GM19328 (cell line): ENCODE measurements around the gene TAF15.

Experiments used
- ATAC-seq: cut with Tn5 transposase; IDR thresholded peaks from one replicate; pipeline ENCODE4 v1.9.1; 2021; ENCODE audit warnings: mild to moderate bottlenecking, moderate library complexity; ENCODE audit not compliant: unreplicated experiment

Gene TAF15

GRCh38 chr17:35808962-35809854 is at the start of gene TAF15:
Gene TAF15, plus strand, starts transcription at chr17:35809484. Its CDS starts 86 bp downstream, at chr17:35809570.
- ATAC-seq: peak; percentile 85

GRCh38 chr17:35760587-35760986 is 48.7 kb upstream of the TAF15 start, which contains the start of gene C17orf50:
Gene C17orf50, plus strand, starts transcription at chr17:35760887. Its CDS starts 55 bp downstream, at chr17:35760942.
- ATAC-seq: no peak

- ATAC-seq: no peak
Measured at GRCh38 chr17:35761601-35762000, 47.7 kb upstream of the TAF15 start.

DNA sequence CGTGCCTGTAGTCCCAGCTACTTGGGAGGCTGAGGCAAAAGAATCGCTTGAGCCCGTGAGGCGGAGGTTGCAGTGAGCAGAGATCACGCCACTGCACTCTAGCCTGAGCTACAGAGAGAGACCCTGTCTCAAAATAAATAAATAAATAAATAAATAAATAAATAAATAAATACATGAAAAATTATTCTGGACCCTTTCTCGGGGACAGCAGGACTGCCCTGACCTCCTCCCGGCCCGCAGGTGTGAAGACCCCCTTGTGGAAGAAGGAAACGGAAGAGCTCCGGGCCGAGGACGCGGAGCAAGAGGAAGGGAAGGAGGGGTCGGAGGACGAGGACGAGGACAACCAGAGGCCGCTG is 45.5 kb upstream of the TAF15 start:
- no peak for ATAC-seq

DNA sequence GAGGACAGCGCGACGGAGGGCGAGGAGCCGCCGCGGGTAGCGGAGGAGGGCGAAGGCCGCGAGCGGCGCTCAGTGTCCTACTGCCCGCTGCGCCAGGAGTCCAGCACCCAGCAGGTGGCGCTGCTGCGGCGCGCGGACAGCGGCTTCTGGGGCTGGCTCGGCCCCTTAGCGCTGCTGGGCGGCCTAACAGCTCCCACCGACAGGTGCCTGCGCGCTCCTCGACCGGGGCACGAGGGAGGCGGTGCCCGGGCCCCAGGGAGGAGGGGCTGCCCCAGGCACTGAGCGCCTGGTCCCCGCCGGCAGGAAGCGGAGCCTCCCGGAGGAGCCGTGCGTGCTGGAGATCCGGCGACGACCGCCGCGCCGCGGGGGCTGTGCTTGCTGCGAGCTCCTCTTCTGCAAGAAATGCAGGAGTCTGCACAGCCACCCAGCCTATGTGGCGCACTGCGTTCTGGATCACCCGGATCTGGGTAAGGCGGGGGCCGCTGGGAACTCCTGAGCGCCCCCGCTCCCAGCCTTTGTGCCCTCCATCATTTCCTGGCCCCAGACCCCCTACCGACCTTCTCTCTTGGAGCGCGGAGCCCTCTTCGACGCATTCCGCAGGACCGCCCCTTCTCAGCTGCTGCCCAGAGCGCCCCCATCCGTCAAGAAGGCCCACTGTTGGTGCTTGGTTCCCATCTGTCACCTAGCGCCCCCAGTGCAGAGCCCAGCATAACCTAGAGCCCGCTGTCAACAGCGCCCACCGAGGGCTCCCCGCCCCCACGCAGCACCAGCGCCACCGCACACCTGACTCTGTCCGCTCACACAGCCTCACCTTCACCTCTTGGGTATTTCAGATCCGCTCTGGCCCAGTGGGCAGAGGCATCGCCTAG is 44.9 kb upstream of the TAF15 start:
- peak; percentile 83 for ATAC-seq

DNA sequence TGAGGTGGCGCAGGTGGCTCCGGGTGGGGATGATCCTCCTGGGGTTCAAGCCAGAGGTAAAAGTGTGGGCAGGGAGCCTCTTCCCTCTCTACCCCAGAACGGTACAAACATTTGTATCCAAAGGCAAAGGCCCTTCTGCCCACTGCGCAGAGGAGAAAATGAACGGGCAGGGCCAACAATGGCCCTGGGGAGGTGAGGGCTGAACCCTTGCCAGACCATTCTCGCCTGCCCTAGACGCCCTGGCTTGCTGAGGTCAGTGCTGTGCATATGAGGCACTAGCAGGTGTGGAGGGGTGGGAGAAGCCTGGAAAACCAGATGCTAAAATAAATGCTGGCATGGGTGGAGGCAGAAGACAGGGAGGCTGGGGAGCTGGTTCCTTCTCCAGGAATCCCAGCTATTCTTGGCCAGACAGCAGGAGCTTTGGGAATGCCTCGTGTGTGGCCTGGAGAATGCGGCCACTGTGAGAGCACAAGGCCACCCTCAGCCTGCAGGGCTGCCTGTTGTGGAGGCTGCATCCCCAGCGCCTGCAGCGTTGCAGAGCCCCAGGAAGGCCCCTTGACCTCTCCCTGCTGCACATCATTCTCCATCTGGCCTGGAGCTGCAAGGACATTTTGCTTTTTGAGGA is 44.1 kb upstream of the TAF15 start:
- ATAC-seq: no peak

DNA sequence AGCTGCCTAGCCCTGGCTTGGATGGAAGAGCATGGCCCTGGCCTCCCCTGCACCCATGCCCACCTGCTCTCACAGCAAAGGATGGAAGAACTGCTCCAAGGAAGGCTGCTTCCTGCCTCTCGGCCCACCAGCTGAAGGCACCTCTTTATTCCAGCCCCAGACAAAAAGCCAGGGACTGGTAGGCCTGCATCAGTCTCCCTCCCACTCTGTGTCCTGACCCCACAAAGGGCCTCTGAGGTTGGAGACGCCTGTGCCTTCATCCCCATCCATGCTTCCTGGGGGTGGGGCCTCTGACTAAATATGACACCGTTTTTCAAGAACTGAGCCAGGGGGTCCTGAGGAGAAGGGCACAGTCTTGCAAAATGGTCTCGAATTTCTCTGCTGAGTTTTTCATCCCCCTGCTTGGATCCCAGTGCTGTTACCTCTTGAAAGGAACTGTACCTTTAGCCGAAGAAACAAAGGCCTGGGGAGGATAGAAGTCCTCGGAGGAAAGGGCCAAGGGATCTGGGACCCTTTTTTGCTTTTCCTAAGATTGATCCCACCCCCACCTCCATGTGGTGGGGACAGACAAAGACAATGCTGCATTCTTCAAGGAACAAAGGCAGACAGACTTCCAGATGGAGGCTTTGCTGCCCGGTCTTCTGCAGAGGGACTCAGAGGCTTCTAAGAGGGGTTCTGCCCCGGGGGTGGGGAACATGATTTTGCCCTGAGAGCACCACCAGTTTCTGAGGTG is 43.4 kb upstream of the TAF15 start:
- no peak for ATAC-seq

- no peak for ATAC-seq
Measured at GRCh38 chr17:35766489-35766877, 42.8 kb upstream of the TAF15 start.

- ATAC-seq: no peak
Measured at GRCh38 chr17:35766903-35767510, 42.3 kb upstream of the TAF15 start.

- no peak for ATAC-seq
Measured at GRCh38 chr17:35768797-35769196, 40.5 kb upstream of the TAF15 start.

GRCh38 chr17:35769895-35770486 is 39.3 kb upstream of the TAF15 start:
- ATAC-seq: no peak

DNA sequence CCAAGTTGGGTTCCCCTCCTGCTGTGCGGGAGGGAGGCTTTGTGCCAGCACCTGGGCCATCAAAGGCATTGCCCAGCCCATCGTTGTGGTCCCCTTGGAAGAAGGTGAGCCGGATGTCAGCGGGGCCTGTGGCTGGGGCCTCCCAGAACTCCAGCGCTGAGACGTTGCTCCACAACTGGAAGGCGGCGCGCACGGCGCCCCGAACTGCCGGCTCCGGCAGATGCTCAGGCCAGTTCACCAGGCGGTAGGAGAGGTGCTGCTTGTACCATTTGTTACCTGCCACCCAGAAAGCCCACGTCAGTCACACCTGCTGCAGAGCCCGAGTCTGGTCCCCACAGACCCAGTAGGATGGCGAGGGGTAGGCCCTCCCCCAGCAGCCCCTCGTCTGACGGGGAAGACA is 36.2 kb upstream of the TAF15 start:
- no peak for ATAC-seq

DNA sequence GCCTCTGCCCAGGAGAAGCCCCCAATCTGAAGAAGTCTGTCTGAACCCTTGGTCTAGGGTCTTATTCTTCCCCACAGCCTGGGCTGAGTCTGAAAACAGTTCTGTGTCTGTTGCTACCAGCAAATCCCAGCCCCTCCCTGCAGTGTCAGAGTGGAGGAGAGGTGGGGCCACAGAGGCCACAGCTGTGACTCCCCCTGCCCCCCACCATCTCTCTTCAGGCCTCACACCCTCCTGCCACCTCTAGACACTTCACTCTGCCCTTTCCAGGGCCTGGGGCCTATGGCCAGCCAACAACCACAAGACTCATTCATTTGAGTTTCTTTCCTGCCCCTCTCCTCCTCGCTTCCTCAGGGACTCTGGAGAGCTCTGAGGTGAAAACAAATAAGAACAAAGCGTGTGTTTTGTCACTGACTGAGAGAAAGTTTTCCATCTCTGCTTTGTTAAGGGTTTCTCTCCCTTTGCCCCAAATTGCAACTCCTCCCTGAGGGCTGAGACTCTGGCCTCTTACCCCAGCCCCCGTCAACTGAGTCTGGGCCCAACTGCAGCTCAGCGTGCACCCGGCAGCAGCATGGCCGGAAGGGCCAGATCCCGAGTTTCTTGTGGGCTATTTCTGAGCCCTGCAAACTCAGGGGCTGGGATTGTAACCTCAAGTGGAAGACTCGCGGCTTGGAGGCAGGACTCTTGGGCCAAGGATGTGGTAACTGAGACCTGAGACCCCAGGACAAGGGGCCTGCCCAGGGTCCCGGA is 35.4 kb upstream of the TAF15 start:
- no peak for ATAC-seq

DNA sequence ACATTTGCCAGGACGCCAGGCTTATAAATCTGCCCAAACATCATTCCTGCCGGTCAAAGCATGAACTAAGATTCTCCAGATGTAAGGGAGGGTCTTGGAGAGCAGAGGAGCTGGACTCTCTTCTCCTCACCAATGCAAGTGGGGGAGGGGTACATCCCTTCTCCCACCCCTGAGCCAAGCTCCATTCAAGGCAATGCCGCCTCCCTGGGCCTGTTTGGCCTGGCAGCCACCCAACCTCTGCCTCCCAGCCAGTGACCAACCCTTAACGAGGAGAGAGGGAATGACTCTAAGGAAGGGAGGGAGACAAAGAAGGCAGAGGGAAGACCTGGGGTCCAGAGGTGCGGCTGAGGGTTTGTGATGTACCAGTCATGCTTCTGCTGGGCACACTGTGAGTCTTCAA is 34.8 kb upstream of the TAF15 start:
- ATAC-seq: no peak

- no peak for ATAC-seq
Measured at GRCh38 chr17:35775039-35775438, 34.2 kb upstream of the TAF15 start.

- no peak for ATAC-seq
Measured at GRCh38 chr17:35775583-35775982, 33.7 kb upstream of the TAF15 start.

- ATAC-seq: no peak
Measured at GRCh38 chr17:35778641-35779196, 30.6 kb upstream of the TAF15 start.

GRCh38 chr17:35780950-35781349 is 28.3 kb upstream of the TAF15 start:
- no peak for ATAC-seq

- no peak for ATAC-seq
Measured at GRCh38 chr17:35784895-35785294, 24.4 kb upstream of the TAF15 start.
